Measurements from ENCODE around the gene SVEP1.
"Not testable (repeated sequence)": the region's sequence is repeated elsewhere in the genome, so short reads cannot be mapped to it uniquely, and the experiment has no call there.

The SVEP1 gene

DNA sequence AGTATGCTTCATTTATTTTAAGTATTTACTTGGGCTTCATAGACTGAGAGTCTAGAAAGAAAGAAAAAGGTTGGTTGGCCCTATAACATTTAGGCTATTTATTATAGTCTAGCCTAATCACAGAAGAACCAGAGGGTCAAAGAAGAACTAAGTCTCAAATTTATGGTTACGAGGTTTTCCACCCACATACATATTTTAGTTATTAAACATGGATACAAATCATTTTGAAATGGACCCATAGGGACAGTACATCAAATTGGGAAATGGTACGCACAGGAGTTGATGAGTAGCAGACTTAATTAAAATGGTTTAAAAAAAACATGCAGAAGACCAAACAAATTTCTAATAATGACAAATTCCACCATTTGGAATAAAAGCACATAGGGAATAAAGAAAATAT, 17.7 kb downstream of the SVEP1 start:
- no peak overlapping the region for H3K4me3 Mint-ChIP-seq
- no peak overlapping the region for H3K27ac Mint-ChIP-seq
- H3K36me3 Mint-ChIP-seq (ENCODE audit: low read depth) = no peaks in the 10 kb centered on the region
- H3K9me3 Mint-ChIP-seq = peaks cover 6% of the 10 kb centered on the region
- H3K27me3 Mint-ChIP-seq = peaks cover 18% of the 10 kb centered on the region
- H3K4me1 Mint-ChIP-seq (ENCODE audit: low read depth) = no peaks in the 10 kb centered on the region
- intact Hi-C loops (cut with micrococcal nuclease) = no loop called here

DNA sequence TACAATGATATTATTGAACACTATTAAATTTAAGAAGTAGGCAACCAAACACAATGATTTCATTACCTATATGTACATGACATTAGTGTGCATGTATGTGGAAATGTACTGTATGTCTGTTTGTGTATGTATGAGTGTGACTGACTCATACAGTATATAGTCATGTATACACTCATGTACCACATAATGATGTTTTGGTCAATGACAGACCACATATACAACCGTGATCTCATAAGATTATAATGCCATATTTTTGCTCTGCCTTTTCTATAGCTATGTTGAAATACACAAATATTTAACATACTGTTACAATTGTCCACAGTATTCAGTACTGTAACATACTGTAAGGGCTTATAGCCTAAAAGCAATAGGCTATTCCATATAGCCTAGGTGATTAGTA, 19.7 kb downstream of the SVEP1 start:
- peaks cover 11% of the 10 kb centered on the region for H3K27me3 Mint-ChIP-seq
- H3K27ac Mint-ChIP-seq = no peak overlapping the region
- H3K9me3 Mint-ChIP-seq = peaks cover 6% of the 10 kb centered on the region
- no peaks in the 10 kb centered on the region for H3K4me1 Mint-ChIP-seq (ENCODE audit: low read depth)
- no peak overlapping the region for H3K4me3 Mint-ChIP-seq
- H3K36me3 Mint-ChIP-seq (ENCODE audit: low read depth) = no peaks in the 10 kb centered on the region
- intact Hi-C loops (cut with micrococcal nuclease) = no loop called here

DNA sequence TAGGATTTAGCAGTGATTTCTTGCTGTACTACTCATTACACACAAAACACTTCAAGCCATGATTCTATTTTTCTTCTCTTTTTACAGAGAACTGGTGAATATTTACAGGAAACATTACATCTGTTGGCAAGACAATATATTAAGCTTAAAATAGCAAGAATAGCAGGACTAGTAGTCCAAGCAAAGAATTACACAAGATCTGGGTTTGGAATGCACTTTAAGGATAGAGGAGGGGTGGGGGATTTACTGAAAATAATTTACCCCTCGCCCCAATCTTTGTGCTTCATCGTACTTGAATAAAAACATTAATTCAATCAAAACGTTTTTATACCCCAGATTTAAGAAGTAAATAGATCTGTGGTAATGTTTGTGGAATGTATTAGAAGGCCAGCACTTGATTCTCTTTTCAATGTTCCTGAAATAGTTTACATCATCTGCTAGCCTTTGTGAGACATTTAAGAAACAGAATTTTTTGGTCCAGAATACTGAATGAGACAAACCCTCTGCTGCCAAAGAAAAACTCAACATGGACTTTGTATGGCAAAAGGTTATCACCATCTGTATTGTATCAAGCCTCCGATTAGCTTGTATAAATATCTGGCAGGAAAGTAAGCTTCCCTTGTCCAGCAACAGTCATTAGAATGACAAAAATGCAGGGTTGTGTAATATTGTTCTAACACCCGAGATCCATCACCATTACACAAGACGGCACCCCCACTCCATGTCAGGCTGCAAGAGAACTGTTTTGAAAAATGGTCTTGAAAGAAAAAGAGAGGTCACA, 23.8 kb downstream of the SVEP1 start:
- Mint-ChIP-seq H3K27ac (no peak overlapping the region), H3K27me3 (peaks cover 6% of the 10 kb centered on the region), H3K4me3 (no peak overlapping the region), H3K36me3 (ENCODE audit: low read depth) (no peaks in the 10 kb centered on the region), H3K4me1 (ENCODE audit: low read depth) (no peaks in the 10 kb centered on the region), H3K9me3 (peaks cover 6% of the 10 kb centered on the region)
- intact Hi-C loops (cut with micrococcal nuclease) = no loop called here

DNA sequence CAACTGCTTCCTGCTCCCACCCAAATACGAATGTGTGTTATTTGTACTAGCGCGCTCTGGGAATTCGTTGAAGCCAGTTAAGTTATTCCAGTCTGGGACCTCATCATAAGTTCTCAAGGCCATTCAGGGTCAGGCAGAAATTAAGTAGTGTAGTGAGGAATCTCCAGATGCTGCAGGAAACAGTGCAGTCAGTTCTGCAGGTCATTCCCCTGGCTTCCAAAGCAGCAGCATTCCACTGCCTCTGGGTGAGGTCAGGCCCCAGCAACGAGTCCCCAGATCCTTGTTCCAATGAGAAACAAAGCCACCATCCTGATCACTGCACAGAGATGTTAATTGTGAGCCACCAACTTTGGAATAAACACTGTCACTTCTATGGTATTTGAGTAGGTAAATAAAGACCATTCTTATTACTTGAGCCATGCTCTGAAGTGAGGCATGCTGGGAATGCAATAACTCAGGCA, 33.1 kb downstream of the SVEP1 start:
- Mint-ChIP-seq H3K27ac (no peak overlapping the region), H3K27me3 (no peaks in the 10 kb centered on the region), H3K9me3 (no peaks in the 10 kb centered on the region), H3K4me1 (ENCODE audit: low read depth) (no peaks in the 10 kb centered on the region), H3K36me3 (ENCODE audit: low read depth) (no peaks in the 10 kb centered on the region), H3K4me3 (no peak overlapping the region)
- intact Hi-C loops (cut with micrococcal nuclease) = no loop called here

DNA sequence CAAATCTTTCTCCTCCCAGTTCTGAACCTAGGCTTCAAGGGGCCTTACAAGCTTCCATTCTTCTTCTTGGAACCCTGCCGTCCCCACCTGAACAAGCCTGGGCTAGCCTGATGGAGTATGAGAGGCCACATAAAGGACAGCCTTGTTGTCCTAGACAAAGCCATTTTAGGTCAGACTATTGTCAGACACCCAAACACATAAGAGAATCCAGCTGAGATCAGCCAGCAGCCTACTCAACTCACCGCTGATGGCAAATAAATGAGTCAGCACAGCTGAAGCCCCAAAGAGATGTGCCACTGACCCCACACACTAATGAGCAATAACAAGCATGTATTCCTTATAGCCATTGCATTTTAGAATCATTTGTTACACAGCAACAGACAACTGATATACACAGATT, 33.8 kb downstream of the SVEP1 start:
- Mint-ChIP-seq H3K9me3 (no peaks in the 10 kb centered on the region), H3K27me3 (no peaks in the 10 kb centered on the region), H3K4me3 (no peak overlapping the region), H3K36me3 (ENCODE audit: low read depth) (no peaks in the 10 kb centered on the region), H3K4me1 (ENCODE audit: low read depth) (no peaks in the 10 kb centered on the region), H3K27ac (no peak overlapping the region)
- intact Hi-C loops (cut with micrococcal nuclease) = no loop called here

DNA sequence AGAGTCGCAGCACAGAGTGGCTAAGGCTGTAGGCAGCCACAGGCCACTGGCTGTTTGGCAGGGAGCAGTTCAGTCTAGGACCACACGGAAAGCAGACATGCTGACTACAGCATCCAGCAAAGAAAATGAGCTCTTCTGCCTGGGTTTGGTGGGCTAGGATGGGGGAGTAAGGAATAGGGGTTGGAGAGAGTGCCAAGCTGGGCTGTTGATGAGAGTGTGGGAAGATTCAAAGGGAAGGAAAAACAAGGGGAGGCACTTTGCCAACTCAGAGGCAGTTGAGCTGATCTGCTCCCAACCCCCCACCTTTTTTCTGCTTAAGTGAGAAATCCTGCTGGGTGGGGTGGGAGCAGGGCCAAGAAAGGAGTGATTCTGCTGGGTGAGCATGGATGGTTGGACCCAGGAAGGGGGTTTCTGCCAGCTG, 35.9 kb downstream of the SVEP1 start:
- H3K27ac Mint-ChIP-seq = no peak overlapping the region
- intact Hi-C loops (cut with micrococcal nuclease) = no loop called here
- H3K9me3 Mint-ChIP-seq = no peaks in the 10 kb centered on the region

DNA sequence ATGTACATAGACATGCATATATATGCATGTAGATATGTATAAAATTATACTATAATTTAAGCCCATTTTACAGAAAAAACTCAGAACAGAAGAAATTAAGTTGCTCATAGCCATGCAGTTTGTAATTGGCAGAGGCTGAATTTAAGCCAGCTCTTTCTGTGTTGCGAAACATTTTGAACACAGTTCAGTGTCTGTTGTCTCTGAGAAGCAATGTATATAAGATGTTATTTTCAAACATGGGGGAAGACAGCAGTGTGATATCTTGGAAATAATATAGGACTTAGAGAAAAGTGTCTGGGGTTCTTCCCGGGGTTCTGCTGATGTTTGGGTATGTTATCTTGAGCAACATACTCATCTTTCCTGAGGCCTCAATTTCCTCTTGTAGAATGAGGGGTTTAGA, 37.6 kb downstream of the SVEP1 start:
- H3K9me3 Mint-ChIP-seq = no peaks in the 10 kb centered on the region
- H3K36me3 Mint-ChIP-seq (ENCODE audit: low read depth) = no peaks in the 10 kb centered on the region
- H3K4me3 Mint-ChIP-seq = no peak overlapping the region
- H3K27me3 Mint-ChIP-seq = peaks cover 3% of the 10 kb centered on the region
- no peak overlapping the region for H3K27ac Mint-ChIP-seq
- no peaks in the 10 kb centered on the region for H3K4me1 Mint-ChIP-seq (ENCODE audit: low read depth)
- intact Hi-C loops (cut with micrococcal nuclease) = no loop called here

More for the DNA sequence above, 35.9 kb downstream of the SVEP1 start:
- no peak overlapping the region for H3K4me3 Mint-ChIP-seq
- no peaks in the 10 kb centered on the region for H3K36me3 Mint-ChIP-seq (ENCODE audit: low read depth)
- no peaks in the 10 kb centered on the region for H3K4me1 Mint-ChIP-seq (ENCODE audit: low read depth)
- peaks cover 2% of the 10 kb centered on the region for H3K27me3 Mint-ChIP-seq

DNA sequence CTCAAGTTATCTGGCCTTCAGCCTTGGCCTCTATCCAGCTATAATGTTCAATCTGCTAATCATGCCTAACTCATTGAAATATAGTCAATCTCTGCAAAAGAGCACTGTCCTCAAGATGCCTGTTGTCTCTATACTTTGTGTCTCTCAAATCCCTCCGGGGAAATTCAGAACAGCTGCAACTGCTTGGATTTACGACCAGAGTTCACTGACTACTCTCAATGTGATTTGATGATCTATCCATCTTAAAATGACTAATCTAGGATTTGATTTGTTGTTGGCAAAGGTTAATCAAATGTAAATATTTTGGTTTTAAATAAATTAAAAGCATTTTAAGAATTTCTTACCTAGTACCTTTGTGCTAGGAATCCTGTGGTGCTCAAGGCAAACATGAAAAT, 40.9 kb downstream of the SVEP1 start:
- peaks cover 3% of the 10 kb centered on the region for H3K27me3 Mint-ChIP-seq
- H3K9me3 Mint-ChIP-seq = no peaks in the 10 kb centered on the region
- no peaks in the 10 kb centered on the region for H3K36me3 Mint-ChIP-seq (ENCODE audit: low read depth)
- no peak overlapping the region for H3K4me3 Mint-ChIP-seq
- intact Hi-C loops (cut with micrococcal nuclease) = no loop called here
- no peak overlapping the region for H3K27ac Mint-ChIP-seq
- no peaks in the 10 kb centered on the region for H3K4me1 Mint-ChIP-seq (ENCODE audit: low read depth)

DNA sequence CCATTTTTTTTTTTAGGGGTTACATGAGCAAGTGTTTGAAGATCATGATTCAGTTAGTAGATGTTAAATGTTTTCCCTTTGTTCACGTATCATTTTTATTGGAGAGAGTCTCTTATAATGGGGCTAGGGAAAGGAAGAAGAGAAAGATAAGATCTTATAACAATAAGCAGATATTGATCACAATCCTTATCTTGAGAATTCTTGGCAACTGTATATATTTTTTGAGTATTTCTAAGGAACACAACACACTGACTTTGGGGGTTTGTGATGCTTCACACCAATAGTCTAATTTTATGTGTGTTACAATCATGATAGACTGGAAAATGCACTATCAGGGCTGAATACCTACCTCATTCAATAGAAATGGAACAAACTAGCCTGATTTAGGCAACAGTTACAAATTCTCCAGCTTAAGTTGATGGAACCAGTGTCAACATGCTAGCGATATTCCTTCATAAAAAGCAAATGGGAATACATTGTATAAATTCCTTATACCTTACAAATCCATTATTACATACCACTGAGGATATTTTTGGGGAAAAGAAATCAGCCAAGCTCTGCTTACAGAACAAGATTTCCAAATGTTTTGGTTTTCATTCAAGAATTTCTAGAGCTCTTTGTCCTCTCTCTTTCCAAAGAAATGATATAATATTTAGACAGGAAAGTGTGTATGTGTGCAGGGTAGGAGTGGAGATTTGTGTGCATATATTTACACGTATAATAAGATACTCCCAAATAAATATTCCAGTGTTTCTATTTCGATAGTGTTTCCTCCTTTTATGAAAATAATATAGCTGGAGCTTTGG, 41.5 kb downstream of the SVEP1 start:
- Mint-ChIP-seq H3K27me3 (peaks cover 3% of the 10 kb centered on the region), H3K27ac (no peak overlapping the region), H3K4me1 (ENCODE audit: low read depth) (no peaks in the 10 kb centered on the region), H3K36me3 (ENCODE audit: low read depth) (no peaks in the 10 kb centered on the region), H3K4me3 (no peak overlapping the region), H3K9me3 (no peaks in the 10 kb centered on the region)
- intact Hi-C loops (cut with micrococcal nuclease) = no loop called here

DNA sequence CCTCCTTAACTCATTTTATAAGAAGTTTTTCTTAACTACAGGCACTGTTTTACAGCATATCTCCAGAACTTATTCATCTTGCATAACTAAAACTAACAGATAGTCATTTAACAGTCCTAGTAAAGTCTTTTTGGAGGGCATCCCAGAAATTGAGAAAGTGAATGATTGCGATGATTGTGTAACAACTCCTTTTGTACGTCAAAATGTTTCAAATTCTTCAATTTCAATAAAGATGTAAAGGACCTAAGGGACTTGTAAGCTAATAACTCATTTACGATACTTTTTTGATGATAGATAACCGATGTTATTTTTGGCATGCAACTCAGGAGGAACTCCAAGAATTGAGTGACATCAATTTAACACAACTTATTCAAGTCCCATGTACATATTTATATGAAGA, 42.7 kb downstream of the SVEP1 start:
- Mint-ChIP-seq H3K9me3 (no peaks in the 10 kb centered on the region), H3K27ac (no peak overlapping the region)
- intact Hi-C loops (cut with micrococcal nuclease) = no loop called here

DNA sequence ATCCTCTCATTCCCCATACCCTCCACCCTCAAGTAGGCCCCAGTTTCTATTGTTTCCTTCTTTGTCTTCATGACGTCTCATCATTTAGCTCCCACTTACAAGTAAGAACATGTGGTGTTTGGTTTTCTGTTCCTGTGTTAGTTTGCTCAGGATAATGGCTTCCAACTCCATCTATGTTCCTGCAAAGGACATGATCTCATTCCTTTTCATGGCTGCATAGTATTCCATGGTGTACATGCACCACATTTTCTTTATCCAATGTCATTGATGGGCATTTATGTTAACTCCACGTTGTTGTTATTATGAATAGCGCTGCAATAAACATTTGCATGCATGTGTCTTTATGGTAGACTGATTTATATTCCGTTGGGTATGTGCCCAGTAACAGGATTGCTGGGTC, 45.4 kb downstream of the SVEP1 start:
- H3K4me1 Mint-ChIP-seq (ENCODE audit: low read depth); H3K36me3 Mint-ChIP-seq (ENCODE audit: low read depth); H3K9me3 Mint-ChIP-seq; H3K27me3 Mint-ChIP-seq; H3K27ac Mint-ChIP-seq; H3K4me3 Mint-ChIP-seq; intact Hi-C loops (cut with micrococcal nuclease): not testable (repeated sequence)

More for the DNA sequence above, 42.7 kb downstream of the SVEP1 start:
- Mint-ChIP-seq H3K27me3 (peaks cover 3% of the 10 kb centered on the region), H3K36me3 (ENCODE audit: low read depth) (no peaks in the 10 kb centered on the region), H3K4me3 (no peak overlapping the region), H3K4me1 (ENCODE audit: low read depth) (no peaks in the 10 kb centered on the region)

DNA sequence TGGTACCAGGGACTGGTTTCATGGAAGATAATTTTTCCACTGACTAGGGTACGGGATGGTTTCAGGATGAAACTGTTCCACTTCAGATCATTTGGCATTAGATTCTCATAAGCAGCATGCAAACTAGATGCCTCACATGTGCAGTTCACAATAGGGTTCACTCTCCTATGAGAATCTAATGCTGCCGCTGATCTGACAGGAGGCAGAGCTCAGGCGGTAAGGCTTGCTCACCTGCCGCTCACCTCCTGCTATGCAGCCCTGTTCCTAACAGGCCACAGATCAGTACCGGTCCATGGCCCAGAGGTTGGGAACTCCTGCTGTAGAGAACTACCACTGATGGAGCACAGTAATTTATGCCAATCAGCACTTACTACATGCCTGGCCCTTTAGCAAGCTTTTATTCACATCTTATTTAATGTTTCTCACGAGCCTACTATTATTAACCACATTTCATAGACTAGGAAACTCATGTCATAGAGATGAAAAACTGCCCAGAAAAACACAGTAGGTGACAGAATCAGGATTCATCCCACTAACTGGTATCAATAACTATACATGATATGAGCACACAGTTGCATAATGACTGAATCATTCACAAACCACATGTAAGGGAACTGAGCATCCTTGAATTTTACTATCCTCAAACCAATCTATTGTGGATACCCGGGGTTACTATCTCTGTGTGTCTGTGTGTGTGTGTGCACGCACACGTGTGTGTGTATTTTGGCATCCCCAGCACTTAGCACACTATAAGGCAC, 46.5 kb downstream of the SVEP1 start:
- Mint-ChIP-seq H3K4me1 (ENCODE audit: low read depth) (no peaks in the 10 kb centered on the region), H3K27me3 (peaks cover 4% of the 10 kb centered on the region), H3K4me3 (no peak overlapping the region), H3K36me3 (ENCODE audit: low read depth) (no peaks in the 10 kb centered on the region), H3K27ac (no peak overlapping the region), H3K9me3 (peaks cover 8% of the 10 kb centered on the region)
- intact Hi-C loops (cut with micrococcal nuclease) = no loop called here

DNA sequence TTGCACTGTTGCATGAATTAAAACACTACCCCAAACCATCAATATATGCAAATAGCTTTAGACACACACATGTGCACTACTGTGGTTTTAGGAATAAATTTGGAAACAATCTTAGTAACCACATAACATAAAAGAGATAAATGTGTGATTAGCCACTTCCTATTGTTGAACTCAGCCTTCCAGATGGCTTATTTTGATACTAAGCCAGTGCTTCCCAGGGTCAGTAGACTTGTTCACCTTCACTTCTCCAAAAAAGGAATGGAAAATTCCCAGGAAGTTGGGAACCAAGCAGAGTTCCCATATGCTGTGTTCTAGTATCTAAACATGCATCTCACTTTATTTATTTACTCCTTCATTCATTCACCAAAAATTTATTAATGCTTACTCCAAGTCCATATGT, 47.8 kb downstream of the SVEP1 start:
- intact Hi-C loops (cut with micrococcal nuclease) = no loop called here
- Mint-ChIP-seq H3K4me1 (ENCODE audit: low read depth) (no peaks in the 10 kb centered on the region), H3K27ac (no peak overlapping the region), H3K27me3 (peaks cover 6% of the 10 kb centered on the region), H3K4me3 (no peak overlapping the region), H3K36me3 (ENCODE audit: low read depth) (no peaks in the 10 kb centered on the region), H3K9me3 (peaks cover 8% of the 10 kb centered on the region)

DNA sequence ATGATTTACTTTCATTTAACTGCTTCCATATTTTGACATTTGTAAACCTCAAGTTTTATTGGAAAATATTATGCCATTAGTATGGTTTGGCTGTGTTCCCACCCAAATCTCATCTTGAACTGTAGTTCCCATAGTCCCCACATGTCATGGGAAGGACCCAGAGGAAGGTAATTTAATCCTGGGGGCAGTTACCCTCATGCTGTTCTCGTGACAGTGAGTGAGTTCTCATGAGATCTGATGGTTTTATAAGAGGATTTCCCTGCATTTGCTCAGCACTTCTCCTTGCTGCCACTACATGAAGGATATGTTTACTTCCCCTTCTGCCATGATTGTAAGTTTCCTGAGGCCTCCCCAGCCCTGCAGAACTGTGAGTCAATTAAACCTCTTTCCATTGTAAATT, 48.3 kb downstream of the SVEP1 start:
- H3K27ac Mint-ChIP-seq; H3K4me1 Mint-ChIP-seq (ENCODE audit: low read depth); intact Hi-C loops (cut with micrococcal nuclease); H3K4me3 Mint-ChIP-seq; H3K36me3 Mint-ChIP-seq (ENCODE audit: low read depth); H3K27me3 Mint-ChIP-seq; H3K9me3 Mint-ChIP-seq: not testable (repeated sequence)

All from dendritic cell treated with granulocyte-macrophage colony-stimulating factor and Interleukin-4, amounts not matched to agents 40 ng/mL and 50 ng/mL, for 4 days (primary cell).